ENCODE data around the gene MGAT4B.

- TF ChIP-seq CTCF (IDR thresholded peaks at IDR 0.05) (no peak), POLR2A (IDR thresholded peaks at IDR 0.05) (no peak)
These were observed 39.8 kb downstream of the MGAT4B start for GRCh38 chr5:179766726-179767455.
